Esophagus squamous epithelium (tissue), 4 donors: ENCODE results near the gene HOTAIR.

ENCODE experiments used
- CTCF ChIP-seq, 6 experiments: fragments of 450-650 bp in 4 of 6; fragments of 200-600 bp in 2 of 6; sonication (generic) in 2 of 6; IDR thresholded peaks; one replicate each; pipeline ENCODE4 v1.5.1; 2016 to 2019; ENCODE audit warnings: antibody characterized with exemption in 6 of 6, mild to moderate bottlenecking in 4 of 6, moderate library complexity in 4 of 6
- POLR2A ChIP-seq, 4 donors: fragments of 450-650 bp; IDR thresholded peaks; one replicate each; pipeline ENCODE4 v1.6.1; 2017; ENCODE audit warnings: antibody characterized with exemption in 4 of 4, mild to moderate bottlenecking in 4 of 4, moderate library complexity in 3 of 4

DNA sequence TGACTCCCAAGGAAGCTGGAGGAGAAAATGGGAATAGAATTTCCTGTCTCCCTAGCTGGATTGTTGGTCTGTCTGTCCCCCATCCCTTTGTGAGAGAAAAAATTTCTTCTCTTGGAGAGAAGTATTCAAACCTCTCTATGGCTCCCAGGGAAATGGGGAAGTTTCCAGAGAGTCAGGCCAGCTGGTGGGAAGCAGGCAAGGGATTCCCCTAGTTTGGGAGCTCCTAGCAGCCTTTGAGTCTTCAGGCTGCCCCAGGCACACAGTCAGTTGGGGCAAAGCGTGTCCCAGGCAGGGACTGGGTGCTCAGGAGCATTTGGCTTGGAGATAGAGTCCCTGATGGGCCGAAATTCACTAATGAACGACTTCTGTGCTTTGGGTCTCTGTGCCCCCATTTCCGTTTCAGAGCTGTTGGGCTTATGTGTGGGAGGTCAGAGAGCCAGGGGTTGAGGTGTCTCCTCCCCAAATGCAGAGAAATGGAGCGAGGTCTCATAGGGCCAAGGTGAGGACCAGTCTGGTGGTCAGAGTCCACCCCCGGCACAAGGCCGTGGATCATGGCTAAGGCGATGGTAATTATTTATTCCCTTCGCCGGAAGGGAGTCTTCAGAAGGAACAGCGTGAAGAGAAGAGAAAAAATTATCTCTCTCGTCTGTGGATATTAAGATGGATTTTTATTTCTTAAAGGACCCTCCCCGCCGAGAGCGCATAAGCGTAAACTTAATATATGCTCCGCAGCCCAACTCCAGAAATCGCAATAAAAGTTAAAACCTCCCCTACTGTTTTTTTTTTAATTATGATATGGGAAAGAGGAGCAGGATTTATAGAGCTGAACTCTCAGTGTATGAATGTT is 18.6 kb upstream of the HOTAIR start:
- TF ChIP-seq CTCF (IDR thresholded peaks at IDR 0.05): no peak
- no peak for TF ChIP-seq POLR2A (IDR thresholded peaks at IDR 0.05)
